HG02852 (cell line): Measurements from ENCODE around the gene TPH2.

ENCODE experiments used
- ATAC-seq: cut with Tn5 transposase; IDR thresholded peaks from one replicate; pipeline ENCODE4 v1.9.1; 2021; ENCODE audit warnings: mild to moderate bottlenecking, moderate library complexity; ENCODE audit not compliant: unreplicated experiment

Gene TPH2

GRCh38 chr12:71958457-71958856 is 19.8 kb downstream of the TPH2 start:
- ATAC-seq: no peak

GRCh38 chr12:71958993-71959578 is 20.4 kb downstream of the TPH2 start:
- ATAC-seq: no peak

- ATAC-seq: no peak
Observed at GRCh38 chr12:71967211-71967610, 28.6 kb downstream of the TPH2 start.

GRCh38 chr12:71969330-71969729 is 30.7 kb downstream of the TPH2 start:
- ATAC-seq: no peak

DNA sequence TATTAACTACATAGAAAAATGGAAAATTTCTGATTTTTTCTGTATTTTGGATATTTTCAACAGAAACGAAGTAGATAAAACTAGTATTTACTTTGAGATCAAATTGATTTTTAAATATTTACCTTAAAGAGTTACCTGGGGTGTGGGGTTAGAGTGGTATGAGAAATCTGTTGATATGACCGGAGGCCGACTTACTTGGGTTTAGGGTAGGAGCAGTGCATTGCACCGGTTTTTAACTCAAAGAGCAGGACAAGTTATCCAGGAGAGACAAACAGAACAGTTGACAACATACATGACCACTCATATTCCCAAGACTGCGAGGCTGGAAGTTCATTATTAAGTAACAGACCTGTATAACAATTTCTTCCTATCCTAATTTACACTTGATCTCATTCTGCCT is 31.4 kb downstream of the TPH2 start:
- no peak for ATAC-seq

GRCh38 chr12:71972441-71973074 is 33.9 kb downstream of the TPH2 start:
- no peak for ATAC-seq

- no peak for ATAC-seq
Observed at GRCh38 chr12:71973687-71974086, 35.0 kb downstream of the TPH2 start.

- no peak for ATAC-seq
Observed at GRCh38 chr12:71980538-71980937, 41.9 kb downstream of the TPH2 start.

DNA sequence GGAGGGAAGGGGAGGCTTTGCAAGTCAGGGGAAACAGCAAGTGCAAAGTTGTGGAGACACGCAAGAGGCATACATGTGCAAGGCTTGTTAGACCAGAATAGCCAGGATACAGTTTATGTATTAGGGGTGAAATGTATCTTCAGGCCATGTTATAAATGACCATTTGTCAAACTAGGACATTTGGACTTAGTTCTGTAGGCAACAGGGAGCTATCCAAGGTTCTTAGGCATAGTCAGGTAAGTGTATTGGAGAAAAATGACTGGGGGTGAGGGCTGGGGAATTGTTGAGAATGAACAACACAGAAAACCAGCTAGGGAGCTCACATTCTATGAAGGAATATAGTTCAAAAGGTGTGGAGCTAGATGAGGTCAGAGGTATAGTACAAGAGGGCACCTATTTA is 42.5 kb downstream of the TPH2 start:
- no peak for ATAC-seq

- ATAC-seq: no peak
Observed at GRCh38 chr12:71994715-71995114, 56.1 kb downstream of the TPH2 start.

GRCh38 chr12:71999795-72000194 is 61.1 kb downstream of the TPH2 start:
- ATAC-seq: no peak

GRCh38 chr12:72000969-72001648 is 62.5 kb downstream of the TPH2 start:
- no peak for ATAC-seq

DNA sequence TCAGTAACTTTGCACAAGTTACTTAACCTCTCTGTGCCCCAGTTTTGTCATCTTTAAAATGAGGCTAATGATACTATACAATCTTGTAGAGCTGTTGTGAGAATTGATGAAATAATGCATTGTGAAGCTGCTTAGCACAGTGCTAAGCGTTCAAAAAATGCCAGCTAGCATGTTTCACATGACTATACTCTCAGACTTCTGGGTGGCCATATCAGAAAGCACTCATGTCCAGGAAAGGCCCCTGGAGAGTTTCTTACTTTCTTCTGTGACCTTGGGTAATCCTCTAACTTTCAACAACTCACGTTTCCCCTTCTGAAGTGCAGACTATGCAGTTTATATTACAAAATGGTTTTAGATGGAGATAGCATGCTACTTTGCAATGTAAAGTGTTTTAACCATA is 68.1 kb downstream of the TPH2 start:
- ATAC-seq: no peak

DNA sequence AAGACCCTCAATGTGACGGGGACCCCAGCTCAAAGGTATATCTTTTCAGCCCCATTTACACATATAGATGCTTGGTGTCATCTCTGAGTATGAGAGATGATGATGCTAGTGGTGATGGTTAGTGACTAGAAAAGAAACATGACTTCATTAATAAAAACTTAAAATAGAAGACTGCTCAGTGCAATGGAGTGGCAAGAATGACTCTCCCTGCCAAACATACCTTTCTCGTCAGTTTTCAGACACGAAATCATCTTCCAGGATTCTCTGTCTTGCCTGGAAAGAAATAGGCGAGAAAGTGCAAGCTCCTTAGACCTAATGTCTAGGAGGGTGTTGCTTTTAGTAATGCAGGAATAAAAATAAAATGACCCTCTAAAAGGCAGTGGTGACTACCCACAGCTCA is 71.7 kb downstream of the TPH2 start:
- no peak for ATAC-seq

- no peak for ATAC-seq
Observed at GRCh38 chr12:72011374-72011773, 72.7 kb downstream of the TPH2 start.

GRCh38 chr12:72012874-72013273 is 74.2 kb downstream of the TPH2 start:
- ATAC-seq: no peak

- no peak for ATAC-seq
Observed at GRCh38 chr12:72015895-72016294, 77.2 kb downstream of the TPH2 start.

- ATAC-seq: peak; percentile 99
Observed at GRCh38 chr12:72017054-72017651, 78.5 kb downstream of the TPH2 start.

GRCh38 chr12:72018036-72018435 is 79.4 kb downstream of the TPH2 start:
- no peak for ATAC-seq

- ATAC-seq: no peak
Observed at GRCh38 chr12:72024613-72025012, 86.0 kb downstream of the TPH2 start.

DNA sequence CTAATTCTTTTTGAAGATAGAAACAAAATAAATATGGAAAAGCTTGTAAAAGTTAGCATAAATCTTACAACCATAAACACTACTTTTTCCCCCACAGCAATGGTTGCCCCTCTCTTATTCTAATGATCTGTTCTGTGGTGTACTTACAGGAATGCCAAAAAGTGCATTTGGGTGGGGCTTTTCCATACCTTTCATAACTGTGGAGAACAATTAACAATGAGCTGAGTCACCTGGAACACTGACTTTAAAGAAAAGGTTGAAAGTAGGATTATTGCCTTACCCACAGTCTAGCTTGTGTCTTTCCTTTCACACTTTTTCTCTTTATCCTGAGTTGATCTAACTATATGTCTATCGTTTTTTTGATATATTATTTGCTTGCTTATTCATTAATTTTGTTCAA is 86.9 kb downstream of the TPH2 start:
- no peak for ATAC-seq

GRCh38 chr12:72028966-72029365 is 90.3 kb downstream of the TPH2 start:
- ATAC-seq: no peak
